Measurements from ENCODE around the gene GNL2. TPM values are rescaled to one million over a fixed set of nuclear protein-coding genes. Genes with fewer than 3 reads are reported as not detected.
"Not testable (repeated sequence)": the region's sequence is repeated elsewhere in the genome, so short reads cannot be mapped to it uniquely, and the experiment has no call there.

GNL2 gene
- total RNA-seq, 1 experiment from 2014 or later: 121 TPM

GRCh38 chr1:37593726-37594125 is 2.0 kb downstream of the GNL2 start:
- H3K27ac ChIP-seq (ENCODE audit: low read depth, low read length, poor library complexity, severe bottlenecking): no peak overlapping the region
- H3K36me3 ChIP-seq (ENCODE audit: insufficient read depth, low read length, poor library complexity, severe bottlenecking): peaks cover 49% of the 10 kb centered on the region
- no peak overlapping the region for H3K4me3 ChIP-seq (ENCODE audit: low read depth, low read length, poor library complexity, severe bottlenecking)
- intact Hi-C loops (cut with micrococcal nuclease; ENCODE audit: unreplicated experiment): no loop called here
- CTCF ChIA-PET: no interaction called here
- no peaks in the 10 kb centered on the region for H3K9me3 ChIP-seq (ENCODE audit: low read depth, low read length, poor library complexity, severe bottlenecking)
- POLR2A ChIA-PET (ENCODE audit: low non-redundant PET): no interaction called here
- no peaks in the 10 kb centered on the region for H3K27me3 ChIP-seq (replicated peaks; ENCODE audit: insufficient read depth, low read depth, low read length, poor library complexity)
- no TSS peak for BruUV-seq (replicated peaks)
- no peak for TF ChIP-seq CTCF (conservative IDR thresholded peaks at IDR 0.05; ENCODE audit: low read depth, low read length)
- peaks cover 8% of the 10 kb centered on the region for H3K4me1 ChIP-seq (ENCODE audit: insufficient read depth, low read length, poor library complexity, severe bottlenecking)
- DNase-seq (ENCODE audit: low spot score): no peak

- Histone ChIP-seq H3K4me3 (ENCODE audit: low read depth, low read length, poor library complexity, severe bottlenecking) (no peak overlapping the region), H3K4me1 (ENCODE audit: insufficient read depth, low read length, poor library complexity, severe bottlenecking) (no peaks in the 10 kb centered on the region), H3K36me3 (ENCODE audit: insufficient read depth, low read length, poor library complexity, severe bottlenecking) (peaks cover 78% of the 10 kb centered on the region), H3K9me3 (ENCODE audit: low read depth, low read length, poor library complexity, severe bottlenecking) (no peaks in the 10 kb centered on the region), H3K27ac (ENCODE audit: low read depth, low read length, poor library complexity, severe bottlenecking) (no peak overlapping the region), H3K27me3 (replicated peaks; ENCODE audit: insufficient read depth, low read depth, low read length, poor library complexity) (no peaks in the 10 kb centered on the region)
- POLR2A ChIA-PET (ENCODE audit: low non-redundant PET): no interaction called here
- intact Hi-C loops (cut with micrococcal nuclease; ENCODE audit: unreplicated experiment): no loop called here
- no TSS peak for BruUV-seq (replicated peaks)
- CTCF ChIA-PET: no interaction called here
- TF ChIP-seq CTCF (conservative IDR thresholded peaks at IDR 0.05; ENCODE audit: low read depth, low read length) (no peak), EZH2 (IDR thresholded peaks at IDR 0.05; ENCODE audit: borderline replicate concordance, low read depth, low read length, poor library complexity, severe bottlenecking) (no peak)
- no peak for DNase-seq (ENCODE audit: low spot score)
Measured at GRCh38 chr1:37588939-37589338, 6.8 kb downstream of the GNL2 start.

DNA sequence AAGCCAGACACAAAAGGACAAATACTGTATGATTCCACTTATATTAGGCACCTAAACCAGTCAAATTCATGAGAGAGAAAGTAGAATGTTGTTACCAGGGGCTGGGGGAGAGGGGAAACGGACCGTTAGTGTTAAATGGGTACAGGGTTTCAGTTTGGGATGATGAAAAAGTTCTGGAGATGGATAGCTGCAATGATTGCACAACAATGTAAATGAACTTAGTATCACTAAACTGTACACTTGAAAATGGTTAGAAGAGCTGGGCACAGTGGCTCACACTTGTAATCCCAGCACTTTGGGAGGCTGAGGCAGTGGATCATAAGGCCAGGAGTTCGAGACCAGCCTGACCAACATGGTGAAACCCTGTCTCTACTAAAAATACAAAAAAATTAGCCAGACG is 11.2 kb downstream of the GNL2 start:
- H3K4me3 ChIP-seq (ENCODE audit: low read depth, low read length, poor library complexity, severe bottlenecking); H3K27me3 ChIP-seq (replicated peaks; ENCODE audit: insufficient read depth, low read depth, low read length, poor library complexity); H3K9me3 ChIP-seq (ENCODE audit: low read depth, low read length, poor library complexity, severe bottlenecking); intact Hi-C loops (cut with micrococcal nuclease; ENCODE audit: unreplicated experiment); H3K4me1 ChIP-seq (ENCODE audit: insufficient read depth, low read length, poor library complexity, severe bottlenecking); BruUV-seq (replicated peaks); DNase-seq (ENCODE audit: low spot score); H3K27ac ChIP-seq (ENCODE audit: low read depth, low read length, poor library complexity, severe bottlenecking); CTCF ChIA-PET; POLR2A ChIA-PET (ENCODE audit: low non-redundant PET): not testable (repeated sequence)
- H3K36me3 ChIP-seq (ENCODE audit: insufficient read depth, low read length, poor library complexity, severe bottlenecking): peaks cover 75% of the 10 kb centered on the region

DNA sequence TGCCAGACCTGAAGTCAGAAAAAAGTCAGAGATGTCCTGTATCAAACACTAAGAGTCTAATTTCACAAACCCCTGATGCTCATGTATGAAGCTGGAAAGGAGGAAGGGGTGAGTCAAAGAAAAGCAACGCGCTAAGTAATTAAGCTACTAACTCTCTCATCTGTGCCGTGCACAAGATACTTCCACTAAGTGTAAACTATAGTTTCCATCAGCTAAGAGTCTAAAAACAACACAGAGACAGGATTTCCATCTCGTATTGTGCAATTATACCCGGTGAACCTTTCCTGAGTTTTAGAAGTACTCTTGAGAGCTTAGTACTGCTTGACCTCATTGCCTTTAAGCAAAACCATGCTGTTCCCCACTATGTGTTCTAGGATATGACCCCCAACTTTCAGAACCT is 20.0 kb downstream of the GNL2 start:
- POLR2A ChIA-PET (ENCODE audit: low non-redundant PET): no interaction called here
- CTCF ChIA-PET: interaction anchor here (0.6 kb wide), 1 partner anchor 80 kb away, joined by 5 read pairs; no protein-coding TSS in a partner anchor

More for the DNA sequence above, 20.0 kb downstream of the GNL2 start:
- BruUV-seq (replicated peaks): no TSS peak
- Histone ChIP-seq H3K4me1 (ENCODE audit: insufficient read depth, low read length, poor library complexity, severe bottlenecking) (no peaks in the 10 kb centered on the region), H3K36me3 (ENCODE audit: insufficient read depth, low read length, poor library complexity, severe bottlenecking) (peaks cover 87% of the 10 kb centered on the region), H3K27me3 (replicated peaks; ENCODE audit: insufficient read depth, low read depth, low read length, poor library complexity) (no peaks in the 10 kb centered on the region), H3K27ac (ENCODE audit: low read depth, low read length, poor library complexity, severe bottlenecking) (no peak overlapping the region), H3K9me3 (ENCODE audit: low read depth, low read length, poor library complexity, severe bottlenecking) (no peaks in the 10 kb centered on the region), H3K4me3 (ENCODE audit: low read depth, low read length, poor library complexity, severe bottlenecking) (no peak overlapping the region)
- intact Hi-C loops (cut with micrococcal nuclease; ENCODE audit: unreplicated experiment): no loop called here
- no peak for DNase-seq (ENCODE audit: low spot score)
- TF ChIP-seq EZH2 (IDR thresholded peaks at IDR 0.05; ENCODE audit: borderline replicate concordance, low read depth, low read length, poor library complexity, severe bottlenecking) (no peak), CTCF (conservative IDR thresholded peaks at IDR 0.05; ENCODE audit: low read depth, low read length) (no peak)

Data from A673 (cell line).